ENCODE measurements around the gene RNF13.

GRCh38 chr3:149900322-149900721 is 87.3 kb downstream of the RNF13 start:
- no peak for TF ChIP-seq SP1 (CRISPR knock-in tag; conservative IDR thresholded peaks at IDR 0.05)
- no peak for TF ChIP-seq CTCF (IDR thresholded peaks at IDR 0.05)
- TF ChIP-seq MAX (CRISPR knock-in tag; IDR thresholded peaks at IDR 0.05) = no peak
- TF ChIP-seq ZNF232 (CRISPR knock-in tag; IDR thresholded peaks at IDR 0.05) = no peak
- TF ChIP-seq NR2C2 (CRISPR knock-in tag; IDR thresholded peaks at IDR 0.05) = no peak
- no peak for TF ChIP-seq ZNF512 (CRISPR knock-in tag; IDR thresholded peaks at IDR 0.05; ENCODE audit: borderline replicate concordance)
- no peak for TF ChIP-seq FOXP4 (CRISPR knock-in tag; IDR thresholded peaks at IDR 0.05)
- TF ChIP-seq JUN (CRISPR knock-in tag; IDR thresholded peaks at IDR 0.05) = no peak
- TF ChIP-seq FOXJ3 (CRISPR knock-in tag; IDR thresholded peaks at IDR 0.05; ENCODE audit: borderline replicate concordance) = no peak
- TF ChIP-seq NFE2L1 (CRISPR knock-in tag; IDR thresholded peaks at IDR 0.05) = no peak
- no peak for TF ChIP-seq CREB1 (CRISPR knock-in tag; IDR thresholded peaks at IDR 0.05)

Measured in WTC11 (cell line).